HUDEP-2 (cell line): ENCODE data around the gene NBL1.
A peak's percentile ranks its signal among the peaks of the same experiment; 100 is the strongest.
"Not testable (repeated sequence)": the region's sequence is repeated elsewhere in the genome, so short reads cannot be mapped to it uniquely, and the experiment has no call there.

ENCODE experiments used
- DNase-seq, 76 experiments: peaks; one replicate each; lab custom pipeline; 2025; ENCODE audit not compliant: unreplicated experiment in 76 of 76; lab: John Stamatoyannopoulos, UW

The NBL1 gene

DNA sequence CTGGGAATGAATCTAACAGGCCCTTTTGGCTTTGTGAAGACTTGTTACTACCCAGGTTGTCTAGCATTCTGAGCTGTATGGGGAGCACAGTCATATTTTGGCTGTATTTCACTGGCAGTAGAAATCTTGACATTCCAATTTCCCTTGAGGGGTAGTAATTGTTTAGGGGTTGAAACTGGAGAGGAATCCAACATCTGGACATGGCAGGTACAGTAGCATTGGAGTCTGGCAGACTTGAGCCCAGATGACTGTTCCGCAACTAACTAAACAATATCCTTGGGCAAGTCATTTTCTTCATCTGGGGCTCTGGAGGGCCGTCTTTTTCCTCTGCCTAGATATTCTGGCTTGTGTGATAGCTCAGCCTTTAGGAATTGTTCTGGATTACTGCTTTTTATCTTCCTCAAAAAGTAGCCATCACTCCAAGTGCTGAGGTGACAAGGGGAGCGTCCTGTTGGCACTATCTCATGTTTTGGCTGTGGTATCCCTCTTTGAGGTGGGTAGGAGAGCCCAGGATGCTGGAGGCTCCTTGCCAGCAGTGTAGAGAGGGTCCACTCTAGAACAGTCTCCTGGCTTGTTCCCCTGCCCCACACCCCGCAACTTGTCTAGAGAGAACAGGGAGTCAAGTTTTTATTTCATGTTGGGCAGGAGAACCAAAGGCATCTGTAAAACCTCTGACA lies 22.7 kb upstream of the NBL1 start:
- DNase-seq: no peak

GRCh38 chr1:19622204-19622603 lies 21.9 kb upstream of the NBL1 start:
- DNase-seq: no peak

- no peak for DNase-seq
These were observed 20.6 kb upstream of the NBL1 start for GRCh38 chr1:19623523-19623922.

GRCh38 chr1:19625291-19625937 lies 18.7 kb upstream of the NBL1 start:
- DNase-seq: no peak

DNA sequence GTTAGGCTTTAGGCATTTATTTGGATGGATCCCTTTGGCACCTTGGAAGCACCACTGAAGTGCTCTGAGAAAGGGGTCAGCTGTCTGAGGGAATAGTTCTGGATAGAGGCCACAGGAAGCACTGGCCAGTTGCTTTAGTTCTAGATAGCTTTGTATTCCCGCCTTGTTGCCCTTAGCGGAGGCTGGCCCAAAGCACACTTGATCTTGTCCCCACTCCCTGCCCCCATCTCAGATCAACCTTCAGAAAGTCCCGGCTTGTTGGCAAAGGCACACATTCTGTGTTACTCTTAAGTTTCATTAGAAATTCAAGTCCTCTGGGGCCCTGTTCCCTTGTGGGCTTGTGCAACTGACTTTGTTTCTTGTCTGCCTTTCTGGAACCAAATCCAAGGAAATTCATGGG lies 15.2 kb upstream of the NBL1 start:
- DNase-seq: no peak

DNA sequence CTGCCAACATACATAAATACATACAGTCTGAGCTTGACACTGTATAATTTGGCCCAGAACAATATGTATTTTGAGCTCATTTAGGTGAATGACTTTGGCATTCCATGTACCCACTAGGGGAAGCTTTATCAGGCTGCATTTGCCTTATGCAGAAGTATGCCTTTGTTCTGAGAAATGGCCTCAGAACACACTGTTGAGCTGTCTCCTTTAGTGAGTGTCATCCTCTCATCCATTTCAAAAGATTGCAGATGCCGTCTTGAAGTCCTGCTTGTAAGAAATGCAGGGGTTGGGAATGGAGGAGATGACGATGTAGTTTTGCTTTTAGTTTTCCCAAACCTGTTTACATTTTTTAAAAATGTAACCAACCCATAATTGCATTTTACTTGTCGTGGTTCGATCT lies 14.8 kb upstream of the NBL1 start:
- DNase-seq: no peak

DNA sequence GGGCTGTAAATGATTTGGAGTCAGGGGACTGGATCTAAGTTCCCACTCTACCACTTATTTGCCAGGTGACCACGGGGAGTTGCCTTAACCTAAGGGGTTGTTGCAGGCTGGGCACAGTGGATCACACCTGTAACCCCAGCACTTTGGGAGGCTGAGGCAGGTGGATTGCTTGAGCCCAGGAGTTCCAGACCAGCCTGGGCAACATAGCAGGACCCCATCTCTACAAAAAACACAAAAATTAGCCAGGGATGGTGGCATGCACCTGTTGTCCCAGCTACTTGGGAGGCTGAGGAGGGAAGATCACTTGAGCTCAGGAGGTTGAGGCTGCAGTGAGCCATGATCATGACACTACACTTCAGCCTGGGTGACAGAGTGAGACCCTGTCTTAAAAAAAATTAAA lies 13.9 kb upstream of the NBL1 start:
- not testable (repeated sequence) for DNase-seq

- DNase-seq: no peak
These were observed 13.3 kb upstream of the NBL1 start for GRCh38 chr1:19630720-19631395.

- no peak for DNase-seq
These were observed 11.9 kb upstream of the NBL1 start for GRCh38 chr1:19632211-19632610.

DNA sequence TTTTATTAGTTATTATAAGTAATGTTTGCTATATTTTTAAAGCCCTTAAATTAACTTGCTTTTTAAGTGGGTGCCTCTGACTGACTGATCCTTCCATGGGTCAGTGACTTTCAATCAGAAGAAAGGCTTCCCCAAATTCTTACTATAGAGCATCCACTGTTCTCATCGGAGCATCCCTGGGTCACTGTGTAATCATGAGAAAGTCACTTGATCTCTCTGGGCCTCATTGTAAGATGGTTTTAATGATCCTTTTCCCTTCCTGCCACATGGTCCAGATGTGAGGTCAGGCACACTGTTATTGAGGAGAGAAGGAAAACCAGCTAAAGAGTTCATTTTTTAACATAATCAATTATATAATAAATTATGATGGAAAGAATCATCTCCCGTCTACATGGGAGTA lies 11.0 kb upstream of the NBL1 start:
- no peak for DNase-seq

- DNase-seq: not testable (repeated sequence)
These were observed 9.0 kb upstream of the NBL1 start for GRCh38 chr1:19635064-19635463.

DNA sequence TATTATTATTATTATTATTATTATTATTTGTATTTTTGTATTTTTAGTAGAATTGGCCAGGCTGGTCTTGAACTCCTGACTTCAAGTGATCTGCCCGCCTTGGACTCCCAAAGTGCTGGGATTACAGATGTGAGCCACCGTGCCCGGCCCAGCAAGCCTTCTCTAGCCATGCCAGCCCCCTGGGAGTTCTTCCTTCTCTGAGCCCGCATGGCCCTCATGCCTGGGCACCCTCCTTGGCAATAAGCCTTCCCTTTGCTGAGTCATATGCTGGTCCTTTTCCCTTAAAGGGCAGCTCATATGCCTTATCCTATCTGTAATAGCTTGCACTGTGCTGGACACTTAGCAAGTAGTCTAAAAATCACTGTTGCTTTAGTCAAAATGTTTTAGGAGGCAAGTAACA lies 8.5 kb upstream of the NBL1 start:
- peak in 5 of 76 experiments; percentile 6 to 21 (median 13) for DNase-seq

GRCh38 chr1:19636065-19636464 lies 8.0 kb upstream of the NBL1 start:
- no peak for DNase-seq

DNA sequence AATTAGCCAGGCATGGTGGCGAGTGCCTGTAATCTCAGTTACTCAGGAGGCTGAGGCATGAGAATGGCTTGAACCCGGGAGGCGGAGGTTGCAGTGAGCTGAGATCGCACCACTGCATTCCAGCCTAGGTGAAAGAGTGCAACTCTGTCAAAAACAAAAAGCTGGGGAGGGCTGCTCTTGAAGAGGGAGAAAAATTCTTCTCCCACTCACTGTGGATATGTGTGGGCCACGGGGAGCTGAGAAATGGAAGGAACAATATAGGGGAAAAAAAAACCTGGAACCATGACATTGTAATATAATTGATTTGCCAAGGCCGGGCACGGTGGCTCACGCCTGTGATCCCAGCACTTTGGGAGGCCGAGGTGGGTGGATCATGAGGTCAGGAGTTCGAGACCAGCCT lies 7.4 kb upstream of the NBL1 start:
- DNase-seq: not testable (repeated sequence)

DNA sequence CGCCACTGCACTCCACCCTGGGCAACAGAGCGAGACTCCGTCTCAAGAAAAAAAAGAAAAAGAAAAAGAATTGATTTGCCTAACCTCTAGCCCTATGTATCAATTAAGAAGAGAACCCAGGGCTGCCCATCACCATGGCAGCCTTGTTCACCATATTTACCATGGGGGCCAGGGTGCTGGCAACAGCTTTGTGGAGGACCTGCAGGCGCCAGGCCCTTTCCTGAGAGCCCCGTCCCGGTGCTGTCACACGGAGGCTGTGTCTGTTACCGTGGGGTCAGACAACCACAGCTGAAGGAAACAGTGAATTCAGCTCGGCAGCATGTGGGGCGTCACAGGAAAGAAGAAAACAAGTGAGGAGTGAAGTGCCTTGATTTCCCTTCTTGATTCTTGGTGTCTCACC lies 6.5 kb upstream of the NBL1 start:
- DNase-seq: no peak

GRCh38 chr1:19639228-19639627 lies 4.9 kb upstream of the NBL1 start:
- DNase-seq: not testable (repeated sequence)

GRCh38 chr1:19639999-19640362 lies 4.1 kb upstream of the NBL1 start:
- peak in 5 of 76 experiments; percentile 9 to 21 (median 15) for DNase-seq

- peak in 2 of 76 experiments; percentile 7 to 18 for DNase-seq
These were observed 3.5 kb upstream of the NBL1 start for GRCh38 chr1:19640363-19641316.

DNA sequence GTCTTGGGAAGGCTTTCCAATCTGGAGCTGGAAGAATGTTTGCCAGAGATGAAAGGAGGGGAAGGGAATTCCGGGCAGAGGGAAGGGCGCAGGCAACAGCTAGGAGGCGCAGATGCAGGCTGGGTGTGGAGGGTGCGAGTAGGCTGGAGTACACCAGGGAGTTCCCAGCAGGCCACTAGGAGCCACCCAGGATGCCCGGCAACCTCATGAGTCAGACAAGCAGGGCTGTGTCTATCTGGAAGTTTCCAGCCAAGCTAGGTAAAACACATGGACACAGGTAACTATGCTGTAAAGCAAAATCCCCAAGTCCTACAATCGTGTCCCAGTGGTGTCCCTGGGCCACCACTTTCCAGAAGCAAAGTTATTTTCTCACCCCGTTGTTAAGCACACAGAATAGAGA lies 990 bp upstream of the NBL1 start:
- peak in 26 of 76 experiments; percentile 6 to 60 (median 32) for DNase-seq

DNA sequence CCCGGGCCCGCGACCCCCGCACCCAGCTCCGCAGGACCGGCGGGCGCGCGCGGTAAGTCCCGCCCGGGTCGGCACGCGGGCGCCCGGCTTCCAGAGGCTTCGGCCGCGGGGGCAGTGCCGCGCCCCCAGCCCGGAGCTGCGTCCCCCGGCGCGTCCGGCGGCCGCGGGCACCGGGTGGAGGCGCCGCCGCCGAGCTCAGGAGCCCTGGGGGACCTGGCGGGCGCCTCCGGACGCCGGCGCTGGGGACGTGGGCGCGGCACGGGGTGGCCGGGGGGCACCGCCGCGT lies 227 bp downstream of the NBL1 start:
- DNase-seq: no peak
